ENCODE measurements around the gene GPR39.

DNA sequence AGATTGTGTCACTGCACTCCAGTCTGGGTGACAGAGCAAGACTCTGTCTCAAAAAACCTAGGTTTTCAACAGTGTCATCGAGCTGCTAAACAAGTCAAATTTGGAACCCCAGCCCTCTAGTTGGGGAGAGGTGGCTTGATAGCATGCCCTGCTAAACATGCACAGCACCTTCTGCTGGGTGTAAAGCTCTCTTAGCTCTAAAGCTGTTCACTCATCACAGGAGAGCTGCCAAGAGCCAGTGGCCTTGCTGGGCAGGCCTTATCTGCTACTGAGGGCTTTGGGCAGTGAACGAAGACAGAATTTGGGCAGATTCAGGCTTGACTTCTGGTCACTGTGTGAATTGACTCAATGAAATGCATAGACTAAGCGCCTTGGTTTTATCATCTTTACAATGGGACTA lies 152.1 kb downstream of the GPR39 start:
- TF ChIP-seq, protein P1, sequence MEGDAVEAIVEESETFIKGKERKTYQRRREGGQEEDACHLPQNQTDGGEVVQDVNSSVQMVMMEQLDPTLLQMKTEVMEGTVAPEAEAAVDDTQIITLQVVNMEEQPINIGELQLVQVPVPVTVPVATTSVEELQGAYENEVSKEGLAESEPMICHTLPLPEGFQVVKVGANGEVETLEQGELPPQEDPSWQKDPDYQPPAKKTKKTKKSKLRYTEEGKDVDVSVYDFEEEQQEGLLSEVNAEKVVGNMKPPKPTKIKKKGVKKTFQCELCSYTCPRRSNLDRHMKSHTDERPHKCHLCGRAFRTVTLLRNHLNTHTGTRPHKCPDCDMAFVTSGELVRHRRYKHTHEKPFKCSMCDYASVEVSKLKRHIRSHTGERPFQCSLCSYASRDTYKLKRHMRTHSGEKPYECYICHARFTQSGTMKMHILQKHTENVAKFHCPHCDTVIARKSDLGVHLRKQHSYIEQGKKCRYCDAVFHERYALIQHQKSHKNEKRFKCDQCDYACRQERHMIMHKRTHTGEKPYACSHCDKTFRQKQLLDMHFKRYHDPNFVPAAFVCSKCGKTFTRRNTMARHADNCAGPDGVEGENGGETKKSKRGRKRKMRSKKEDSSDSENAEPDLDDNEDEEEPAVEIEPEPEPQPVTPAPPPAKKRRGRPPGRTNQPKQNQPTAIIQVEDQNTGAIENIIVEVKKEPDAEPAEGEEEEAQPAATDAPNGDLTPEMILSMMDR (IDR thresholded peaks at IDR 0.05): no peak
- TF ChIP-seq POLR2A (IDR thresholded peaks at IDR 0.05): no peak

Data from upper lobe of left lung (tissue), 4 donors.